ENCODE data around the gene TMEM95. TPM values are rescaled to one million over a fixed set of nuclear protein-coding genes. Genes with fewer than 3 reads are reported as not detected.

Gene TMEM95
- total and polyA plus RNA-seq, 4 donors = not detected

DNA sequence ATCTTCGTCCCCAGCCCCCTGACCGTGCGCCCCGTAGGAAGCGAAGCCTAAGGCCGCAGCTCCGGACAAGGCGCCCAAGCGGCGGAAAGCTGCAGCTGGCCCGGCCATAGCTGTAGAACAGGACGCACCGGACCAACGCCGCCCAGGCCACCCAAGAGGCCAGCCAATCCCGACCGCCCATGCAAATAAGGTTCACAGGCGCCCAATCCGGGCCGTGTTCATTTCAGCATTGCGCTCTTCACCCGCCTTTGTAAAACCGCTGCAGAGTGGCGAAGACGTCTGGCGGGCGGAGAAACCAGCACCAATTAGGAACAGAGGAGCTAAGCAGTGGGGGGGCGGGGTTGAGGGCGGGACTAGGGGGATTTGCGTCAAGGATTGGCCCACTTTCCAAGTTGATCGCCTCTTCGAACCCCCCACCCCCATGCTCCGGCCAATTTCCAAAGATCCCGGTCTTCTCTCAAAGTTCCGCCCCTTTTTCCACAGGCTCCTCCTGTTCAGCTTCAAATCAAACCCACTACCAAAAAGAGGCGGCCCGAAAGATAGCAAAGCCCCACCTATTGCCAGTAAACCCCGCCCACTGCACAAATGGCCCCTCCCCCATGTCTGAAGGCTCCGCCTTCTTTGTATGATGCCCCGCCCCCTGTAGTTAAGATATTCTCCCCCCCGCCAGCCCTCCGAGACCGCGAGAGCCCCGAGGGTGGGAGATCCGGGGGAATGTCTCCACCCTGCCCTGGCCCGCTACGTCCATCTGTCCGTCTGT lies 49.2 kb downstream of the TMEM95 start, which contains the start of gene TMEM256:
Gene TMEM256, minus strand, starts transcription at position 121 of the 760 bp plus-strand sequence. Its CDS starts 13 bp downstream, at position 108.
- Histone ChIP-seq H3K9ac (ENCODE audit: low read depth in 1 of 2, low read length in 2 of 2) (peak within 1 kb of the TSS; percentile 82 to 94), H3K36me3 (ENCODE audit: control insufficient read depth in 4 of 4, insufficient read depth in 3 of 4, low read depth in 1 of 4, low read length in 3 of 4) (no peaks in the 10 kb centered on the region), H3K27ac (ENCODE audit: low read depth in 1 of 2, low read length in 2 of 2) (peak within 1 kb of the TSS; percentile 88 to 93), H3K27me3 (ENCODE audit: control insufficient read depth in 4 of 4, insufficient read depth in 4 of 4, low read length in 3 of 4) (no peaks in the 10 kb centered on the region), H3K9me3 (ENCODE audit: control insufficient read depth in 4 of 4, low read length in 3 of 4) (no peaks in the 10 kb centered on the region), H3K4me3 (ENCODE audit: low read depth in 1 of 3, low read length in 3 of 3) (peak within 1 kb of the TSS; percentile 50 to 91 (median 67)), H3K4me1 (ENCODE audit: control insufficient read depth in 4 of 4, insufficient read depth in 4 of 4, low read length in 3 of 4) (peaks cover 4 to 8% (median 7%) of the 10 kb centered on the region in 4 donors)
- DNase-seq (ENCODE audit: low spot score) = peak; percentile 97
- TF ChIP-seq GABPA (IDR thresholded peaks at IDR 0.05 in 1 of 2, conservative IDR thresholded peaks at IDR 0.05 in 1 of 2) (peak in 1 of 2 donors; percentile 55), EGR1 (IDR thresholded peaks at IDR 0.05; ENCODE audit: low read depth in 2 of 2) (peak in 1 of 2 donors; percentile 34), RXRA (IDR thresholded peaks at IDR 0.05) (peak in 1 of 2 donors; percentile 42), YY1 (IDR thresholded peaks at IDR 0.05) (peak; percentile 97), HNF4A (conservative IDR thresholded peaks at IDR 0.05) (peak; percentile 40 to 50), NR2F2 (IDR thresholded peaks at IDR 0.05) (no peak), JUND (IDR thresholded peaks at IDR 0.05) (peak; percentile 36 to 42), TAF1 (conservative IDR thresholded peaks at IDR 0.05) (peak; percentile 80), FOXA2 (IDR thresholded peaks at IDR 0.05) (no peak), SP1 (IDR thresholded peaks at IDR 0.05) (peak; percentile 98), FOXA1 (IDR thresholded peaks at IDR 0.05) (no peak)
- TF ChIP-seq, protein P1, sequence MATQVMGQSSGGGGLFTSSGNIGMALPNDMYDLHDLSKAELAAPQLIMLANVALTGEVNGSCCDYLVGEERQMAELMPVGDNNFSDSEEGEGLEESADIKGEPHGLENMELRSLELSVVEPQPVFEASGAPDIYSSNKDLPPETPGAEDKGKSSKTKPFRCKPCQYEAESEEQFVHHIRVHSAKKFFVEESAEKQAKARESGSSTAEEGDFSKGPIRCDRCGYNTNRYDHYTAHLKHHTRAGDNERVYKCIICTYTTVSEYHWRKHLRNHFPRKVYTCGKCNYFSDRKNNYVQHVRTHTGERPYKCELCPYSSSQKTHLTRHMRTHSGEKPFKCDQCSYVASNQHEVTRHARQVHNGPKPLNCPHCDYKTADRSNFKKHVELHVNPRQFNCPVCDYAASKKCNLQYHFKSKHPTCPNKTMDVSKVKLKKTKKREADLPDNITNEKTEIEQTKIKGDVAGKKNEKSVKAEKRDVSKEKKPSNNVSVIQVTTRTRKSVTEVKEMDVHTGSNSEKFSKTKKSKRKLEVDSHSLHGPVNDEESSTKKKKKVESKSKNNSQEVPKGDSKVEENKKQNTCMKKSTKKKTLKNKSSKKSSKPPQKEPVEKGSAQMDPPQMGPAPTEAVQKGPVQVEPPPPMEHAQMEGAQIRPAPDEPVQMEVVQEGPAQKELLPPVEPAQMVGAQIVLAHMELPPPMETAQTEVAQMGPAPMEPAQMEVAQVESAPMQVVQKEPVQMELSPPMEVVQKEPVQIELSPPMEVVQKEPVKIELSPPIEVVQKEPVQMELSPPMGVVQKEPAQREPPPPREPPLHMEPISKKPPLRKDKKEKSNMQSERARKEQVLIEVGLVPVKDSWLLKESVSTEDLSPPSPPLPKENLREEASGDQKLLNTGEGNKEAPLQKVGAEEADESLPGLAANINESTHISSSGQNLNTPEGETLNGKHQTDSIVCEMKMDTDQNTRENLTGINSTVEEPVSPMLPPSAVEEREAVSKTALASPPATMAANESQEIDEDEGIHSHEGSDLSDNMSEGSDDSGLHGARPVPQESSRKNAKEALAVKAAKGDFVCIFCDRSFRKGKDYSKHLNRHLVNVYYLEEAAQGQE (IDR thresholded peaks at IDR 0.05) = peak; percentile 70
- TF ChIP-seq, protein P2, sequence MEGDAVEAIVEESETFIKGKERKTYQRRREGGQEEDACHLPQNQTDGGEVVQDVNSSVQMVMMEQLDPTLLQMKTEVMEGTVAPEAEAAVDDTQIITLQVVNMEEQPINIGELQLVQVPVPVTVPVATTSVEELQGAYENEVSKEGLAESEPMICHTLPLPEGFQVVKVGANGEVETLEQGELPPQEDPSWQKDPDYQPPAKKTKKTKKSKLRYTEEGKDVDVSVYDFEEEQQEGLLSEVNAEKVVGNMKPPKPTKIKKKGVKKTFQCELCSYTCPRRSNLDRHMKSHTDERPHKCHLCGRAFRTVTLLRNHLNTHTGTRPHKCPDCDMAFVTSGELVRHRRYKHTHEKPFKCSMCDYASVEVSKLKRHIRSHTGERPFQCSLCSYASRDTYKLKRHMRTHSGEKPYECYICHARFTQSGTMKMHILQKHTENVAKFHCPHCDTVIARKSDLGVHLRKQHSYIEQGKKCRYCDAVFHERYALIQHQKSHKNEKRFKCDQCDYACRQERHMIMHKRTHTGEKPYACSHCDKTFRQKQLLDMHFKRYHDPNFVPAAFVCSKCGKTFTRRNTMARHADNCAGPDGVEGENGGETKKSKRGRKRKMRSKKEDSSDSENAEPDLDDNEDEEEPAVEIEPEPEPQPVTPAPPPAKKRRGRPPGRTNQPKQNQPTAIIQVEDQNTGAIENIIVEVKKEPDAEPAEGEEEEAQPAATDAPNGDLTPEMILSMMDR (IDR thresholded peaks at IDR 0.05; ENCODE audit: low read depth, low read length, missing input control) = no peak
- under 1% methylated on average over 49 of the region's 49 CpGs for WGBS

DNA sequence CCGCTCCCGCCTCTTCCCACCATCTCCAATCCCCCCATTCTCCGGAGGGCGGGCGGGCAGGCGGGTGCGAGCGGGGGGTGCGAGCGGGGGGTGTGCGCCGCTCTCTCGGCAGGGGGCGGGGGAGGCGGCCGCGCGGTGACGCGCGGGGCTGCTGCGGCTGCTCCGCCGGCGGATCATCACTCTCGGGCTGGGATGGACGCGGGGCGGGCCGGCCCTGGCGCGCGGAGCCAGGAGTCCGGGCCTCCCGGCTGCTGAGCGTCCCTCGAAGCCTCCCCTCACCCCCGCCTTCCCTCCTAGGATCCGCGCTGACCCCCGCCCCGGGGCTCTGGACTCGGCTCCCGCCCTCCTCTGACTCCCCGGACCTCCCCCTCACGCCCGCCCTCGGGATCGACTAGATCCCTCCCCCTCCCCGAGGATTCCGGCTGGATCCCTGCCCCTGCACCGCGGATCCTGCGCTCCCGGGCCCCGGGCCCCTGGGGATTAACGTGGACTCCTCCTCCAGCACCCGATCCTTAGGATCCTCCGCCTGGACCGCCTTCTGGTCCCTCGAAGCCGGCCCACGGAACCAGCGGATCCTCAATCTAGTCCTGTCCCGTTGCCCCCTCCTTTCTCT lies 49.9 kb downstream of the TMEM95 start:
- Histone ChIP-seq H3K27ac (ENCODE audit: low read depth in 1 of 2, low read length in 2 of 2) (peak overlapping the region; percentile 37 to 88), H3K9ac (ENCODE audit: low read depth in 1 of 2, low read length in 2 of 2) (no peak overlapping the region), H3K9me3 (ENCODE audit: control insufficient read depth in 4 of 4, low read length in 3 of 4) (no peaks in the 10 kb centered on the region), H3K36me3 (ENCODE audit: control insufficient read depth in 4 of 4, insufficient read depth in 3 of 4, low read depth in 1 of 4, low read length in 3 of 4) (no peaks in the 10 kb centered on the region), H3K4me1 (ENCODE audit: control insufficient read depth in 4 of 4, insufficient read depth in 4 of 4, low read length in 3 of 4) (peaks cover 4 to 8% (median 7%) of the 10 kb centered on the region in 4 donors), H3K27me3 (ENCODE audit: control insufficient read depth in 4 of 4, insufficient read depth in 4 of 4, low read length in 3 of 4) (no peaks in the 10 kb centered on the region), H3K4me3 (ENCODE audit: low read depth in 1 of 3, low read length in 3 of 3) (peak overlapping the region in 2 of 3 donors; percentile 47 to 67)
- no peak for TF ChIP-seq NR2F2 (IDR thresholded peaks at IDR 0.05)
- TF ChIP-seq, protein P1 (IDR thresholded peaks at IDR 0.05) = no peak
- no peak for TF ChIP-seq GABPA (IDR thresholded peaks at IDR 0.05 in 1 of 2, conservative IDR thresholded peaks at IDR 0.05 in 1 of 2)
- TF ChIP-seq YY1 (IDR thresholded peaks at IDR 0.05) = no peak
- TF ChIP-seq, protein P2 (IDR thresholded peaks at IDR 0.05; ENCODE audit: low read depth, low read length, missing input control) = no peak
- no peak for TF ChIP-seq JUND (IDR thresholded peaks at IDR 0.05)
- TF ChIP-seq HNF4G (IDR thresholded peaks at IDR 0.05) = no peak
- no peak for TF ChIP-seq RXRA (IDR thresholded peaks at IDR 0.05)
- TF ChIP-seq RAD21 (IDR thresholded peaks at IDR 0.05) = no peak
- TF ChIP-seq FOXA1 (IDR thresholded peaks at IDR 0.05) = no peak
- TF ChIP-seq, protein P3, sequence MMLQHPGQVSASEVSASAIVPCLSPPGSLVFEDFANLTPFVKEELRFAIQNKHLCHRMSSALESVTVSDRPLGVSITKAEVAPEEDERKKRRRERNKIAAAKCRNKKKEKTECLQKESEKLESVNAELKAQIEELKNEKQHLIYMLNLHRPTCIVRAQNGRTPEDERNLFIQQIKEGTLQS (IDR thresholded peaks at IDR 0.05) = no peak
- TF ChIP-seq TAF1 (conservative IDR thresholded peaks at IDR 0.05) = no peak
- TF ChIP-seq SP1 (IDR thresholded peaks at IDR 0.05) = no peak
- TF ChIP-seq, protein P4, sequence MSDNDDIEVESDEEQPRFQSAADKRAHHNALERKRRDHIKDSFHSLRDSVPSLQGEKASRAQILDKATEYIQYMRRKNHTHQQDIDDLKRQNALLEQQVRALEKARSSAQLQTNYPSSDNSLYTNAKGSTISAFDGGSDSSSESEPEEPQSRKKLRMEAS (IDR thresholded peaks at IDR 0.05) = no peak
- 3% methylated on average over 65 of the region's 65 CpGs for WGBS
- DNase-seq (ENCODE audit: low spot score) = peak; percentile 45
